ENCODE results near the gene OR10G7.

OR10G7 gene, protein sequence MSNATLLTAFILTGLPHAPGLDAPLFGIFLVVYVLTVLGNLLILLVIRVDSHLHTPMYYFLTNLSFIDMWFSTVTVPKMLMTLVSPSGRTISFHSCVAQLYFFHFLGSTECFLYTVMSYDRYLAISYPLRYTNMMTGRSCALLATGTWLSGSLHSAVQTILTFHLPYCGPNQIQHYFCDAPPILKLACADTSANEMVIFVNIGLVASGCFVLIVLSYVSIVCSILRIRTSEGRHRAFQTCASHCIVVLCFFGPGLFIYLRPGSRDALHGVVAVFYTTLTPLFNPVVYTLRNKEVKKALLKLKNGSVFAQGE

DNA sequence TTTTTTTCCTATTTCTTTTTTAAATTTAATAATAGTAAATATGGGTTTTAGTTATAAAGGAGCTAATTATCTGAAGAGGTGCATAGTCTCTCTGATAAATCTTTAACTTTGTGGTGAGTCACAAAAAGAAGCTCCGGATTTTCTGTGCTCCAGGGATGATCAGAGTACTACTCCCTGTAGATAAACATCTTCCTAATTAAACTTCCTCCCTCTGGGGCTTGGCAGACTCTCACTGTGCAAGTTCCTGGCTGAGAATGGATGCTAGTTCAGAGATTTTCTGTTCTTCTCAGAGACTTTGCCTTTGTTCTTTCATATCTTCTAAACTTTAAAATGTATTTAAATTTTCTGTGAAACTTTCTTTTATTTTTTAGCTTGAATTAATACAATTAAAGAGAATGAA, at the start of gene OR10G7:
OR10G7 (minus strand) TSS at position 72 of the 400 bp plus-strand sequence. CDS start 2,324 bp downstream, outside the sequence.
- DNase-seq = no peak

DNA sequence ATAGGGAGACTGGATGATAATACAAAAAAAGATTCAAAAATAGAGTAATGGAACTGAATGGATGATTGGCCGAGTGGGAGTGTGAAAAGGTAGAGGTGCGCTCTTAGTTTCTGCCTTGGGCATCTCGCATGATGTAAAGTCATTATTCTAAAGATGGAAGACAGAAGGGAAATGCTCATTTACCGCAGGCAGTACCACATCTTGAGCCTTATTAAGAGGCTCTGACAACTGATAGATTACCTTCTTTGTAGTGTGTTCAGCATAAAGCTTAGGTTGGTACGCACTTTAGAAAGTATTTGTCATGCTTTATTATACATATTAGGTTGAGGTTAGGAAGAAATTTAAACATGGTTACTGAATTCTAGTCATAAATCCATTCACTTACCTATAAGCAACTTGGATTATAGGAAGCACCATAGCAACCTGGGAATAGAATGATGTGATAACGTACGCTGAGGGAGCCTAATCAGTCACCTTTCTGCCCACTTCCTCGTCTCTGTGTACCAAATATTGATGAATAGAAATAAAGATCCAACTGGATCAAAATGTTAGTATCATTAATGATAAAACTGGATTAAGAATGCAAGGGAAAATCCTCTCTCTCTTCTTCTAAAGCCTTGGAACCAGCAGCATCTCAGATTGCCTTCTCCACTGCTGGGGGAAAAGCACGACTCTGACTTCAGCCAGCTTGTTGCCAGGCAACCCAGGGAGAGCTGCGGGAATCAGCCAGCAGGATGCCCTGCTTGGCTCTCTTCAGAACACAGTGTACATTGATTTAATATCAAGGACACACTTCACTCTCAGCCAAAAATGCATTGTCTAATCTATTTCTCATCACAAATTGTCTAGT, 45.1 kb upstream of the OR10G7 start:
- DNase-seq = peak; percentile 3

DNA sequence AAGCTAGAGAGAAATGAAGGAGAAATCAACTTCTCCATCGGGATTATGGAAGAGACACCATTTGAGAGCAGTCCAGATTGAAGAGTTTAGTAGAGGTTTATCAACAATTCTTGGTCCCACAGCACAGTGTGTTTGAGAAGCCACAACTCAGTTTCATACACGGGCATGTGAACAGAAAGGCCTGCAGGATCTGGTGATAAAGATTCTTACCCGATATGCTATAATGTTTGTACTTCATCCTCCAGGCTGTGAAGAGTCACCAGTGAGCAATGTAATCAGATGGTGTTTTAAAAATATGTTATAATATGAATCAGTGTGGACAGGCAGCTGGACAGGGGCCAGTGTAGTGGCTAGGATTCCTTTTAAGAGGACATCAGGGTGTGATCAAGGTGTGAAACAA, 44.5 kb upstream of the OR10G7 start:
- DNase-seq = no peak

DNA sequence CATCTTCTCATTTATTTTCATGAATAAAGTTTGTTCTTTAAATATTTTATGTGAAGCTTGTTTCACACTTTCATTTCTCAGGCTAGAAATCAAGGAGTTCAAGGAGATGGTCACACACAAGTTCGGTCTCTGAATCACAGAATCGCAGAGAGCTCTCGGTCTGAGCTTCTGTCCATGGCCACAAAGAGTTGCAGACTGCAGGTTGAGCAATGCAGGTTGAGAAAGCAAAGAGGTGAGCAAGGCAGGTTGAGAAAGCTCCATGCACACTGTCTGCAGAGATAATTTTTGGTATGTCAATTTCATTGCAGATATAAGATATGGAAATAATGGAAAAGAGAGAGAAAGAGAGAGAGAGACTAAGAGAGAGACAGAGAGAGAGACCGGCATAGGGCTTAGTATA, 41.2 kb upstream of the OR10G7 start:
- no peak for DNase-seq

DNA sequence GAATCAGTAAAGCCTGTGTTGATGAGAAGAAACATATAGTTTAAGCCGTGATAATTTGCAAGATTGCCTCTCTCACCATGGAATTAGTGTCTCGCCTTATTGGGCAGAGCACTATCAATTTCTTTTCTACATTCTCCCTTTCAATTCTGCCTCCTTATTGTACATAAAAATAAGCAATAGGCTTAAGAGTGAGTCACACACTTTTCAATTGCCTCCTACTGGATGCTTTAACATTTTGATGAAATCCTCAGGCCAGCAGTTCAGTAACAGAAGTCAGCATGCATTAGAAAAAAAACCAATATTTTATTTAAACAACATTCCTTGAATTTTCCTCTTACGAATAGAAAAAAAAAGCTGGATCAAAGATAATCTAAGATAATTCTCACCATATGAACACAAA, 40.4 kb upstream of the OR10G7 start:
- DNase-seq = no peak

DNA sequence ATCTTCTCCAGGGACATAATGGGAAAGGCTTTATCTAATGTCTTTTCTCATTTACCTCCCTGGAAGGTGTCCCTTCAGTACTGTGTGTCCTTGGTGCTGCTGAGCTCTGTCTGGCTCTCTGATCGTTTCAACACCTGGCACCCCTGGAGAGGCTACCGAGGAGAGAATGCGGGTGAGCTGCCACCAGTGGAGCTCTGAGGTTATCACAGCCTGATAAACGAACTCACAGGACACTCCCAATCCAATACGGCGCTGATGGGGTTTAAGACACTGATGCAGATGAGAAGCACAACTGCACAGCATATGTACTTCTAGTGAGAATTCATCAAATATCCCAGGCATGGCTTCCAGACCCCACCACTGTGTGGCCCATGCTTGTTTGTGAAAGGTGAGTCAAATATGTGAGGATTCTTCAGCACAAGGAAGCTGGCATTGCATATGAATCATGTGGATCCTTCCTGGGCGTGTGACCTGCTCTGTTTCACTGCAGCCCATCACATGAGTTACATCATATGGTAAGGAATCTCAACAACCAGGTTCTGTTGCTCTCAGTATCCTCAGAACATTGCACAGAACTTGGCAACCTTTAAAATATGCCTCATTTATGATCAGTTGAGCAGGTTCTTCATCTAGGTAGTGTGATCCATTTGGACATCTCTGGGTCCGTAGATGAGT, 39.3 kb upstream of the OR10G7 start:
- DNase-seq = no peak

DNA sequence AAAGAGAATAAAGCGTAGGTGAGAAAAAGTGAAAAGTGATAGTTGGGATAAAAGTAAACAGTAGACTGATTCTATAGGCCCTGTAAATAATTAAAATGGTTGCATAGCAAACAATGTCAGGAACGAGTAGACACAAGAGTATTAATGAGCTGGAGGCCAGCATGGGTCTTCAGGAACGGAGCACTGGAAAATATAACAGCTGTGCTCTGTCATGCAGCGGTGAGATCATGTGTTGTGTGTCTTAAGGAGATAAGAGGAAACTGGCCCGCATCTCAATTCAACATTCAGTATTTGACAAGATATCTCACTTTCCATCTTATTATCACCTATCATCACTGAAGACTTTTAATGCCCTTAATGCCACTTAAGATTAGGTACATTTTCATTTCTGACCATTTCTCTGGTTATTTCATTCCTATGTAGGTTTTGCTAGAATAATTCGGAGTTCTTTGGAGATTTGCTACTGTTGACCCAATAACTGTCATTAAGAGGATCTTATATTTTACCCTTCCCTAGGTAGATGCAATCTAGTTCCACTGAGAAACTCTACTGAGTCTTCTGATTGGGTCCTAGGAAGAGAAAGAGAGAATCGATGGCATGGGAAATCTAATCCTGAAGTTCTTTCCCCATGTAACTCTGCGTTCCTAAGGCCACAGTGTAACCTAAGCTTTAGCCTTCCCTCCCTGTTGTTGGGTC, 38.7 kb upstream of the OR10G7 start:
- DNase-seq = no peak

DNA sequence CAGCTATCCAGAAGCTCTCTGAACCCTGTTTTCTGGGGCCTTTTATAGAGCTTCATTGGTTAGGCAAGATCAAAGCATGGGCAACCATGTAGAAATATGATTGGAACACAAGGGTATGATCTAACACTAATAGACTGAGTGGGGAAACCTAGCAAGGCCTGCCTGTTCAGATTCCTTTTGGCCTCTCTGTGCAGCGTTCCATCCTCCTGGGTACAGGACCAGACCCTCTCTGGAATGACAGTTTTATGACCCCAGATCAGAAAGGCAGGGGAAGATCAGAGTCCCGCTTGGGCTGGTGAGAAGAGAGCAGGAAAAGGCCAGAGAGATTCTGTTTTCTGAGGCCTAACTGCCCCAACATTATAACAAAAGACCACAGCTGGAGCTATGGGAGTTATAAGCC, 37.5 kb upstream of the OR10G7 start:
- DNase-seq = no peak

DNA sequence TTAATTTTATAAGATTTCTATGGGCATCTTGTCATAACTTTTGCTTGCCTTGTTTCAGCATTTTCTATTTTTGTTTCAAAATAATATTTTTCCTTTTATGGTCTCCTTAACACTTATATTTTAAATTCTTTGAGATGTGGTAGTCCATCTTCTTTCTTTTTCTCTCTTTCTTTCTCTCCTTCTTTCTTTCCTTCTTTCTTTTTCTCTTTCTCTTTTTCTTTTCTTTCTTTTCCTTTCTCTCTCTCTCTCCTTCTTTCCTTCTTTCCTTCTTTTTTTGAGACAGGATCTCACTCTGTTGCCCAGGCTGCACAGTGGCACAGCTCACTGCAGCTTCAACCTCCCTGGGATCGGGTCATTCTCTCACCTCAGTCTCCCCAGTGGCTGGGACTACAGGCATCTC, 36.1 kb upstream of the OR10G7 start:
- DNase-seq = no peak

DNA sequence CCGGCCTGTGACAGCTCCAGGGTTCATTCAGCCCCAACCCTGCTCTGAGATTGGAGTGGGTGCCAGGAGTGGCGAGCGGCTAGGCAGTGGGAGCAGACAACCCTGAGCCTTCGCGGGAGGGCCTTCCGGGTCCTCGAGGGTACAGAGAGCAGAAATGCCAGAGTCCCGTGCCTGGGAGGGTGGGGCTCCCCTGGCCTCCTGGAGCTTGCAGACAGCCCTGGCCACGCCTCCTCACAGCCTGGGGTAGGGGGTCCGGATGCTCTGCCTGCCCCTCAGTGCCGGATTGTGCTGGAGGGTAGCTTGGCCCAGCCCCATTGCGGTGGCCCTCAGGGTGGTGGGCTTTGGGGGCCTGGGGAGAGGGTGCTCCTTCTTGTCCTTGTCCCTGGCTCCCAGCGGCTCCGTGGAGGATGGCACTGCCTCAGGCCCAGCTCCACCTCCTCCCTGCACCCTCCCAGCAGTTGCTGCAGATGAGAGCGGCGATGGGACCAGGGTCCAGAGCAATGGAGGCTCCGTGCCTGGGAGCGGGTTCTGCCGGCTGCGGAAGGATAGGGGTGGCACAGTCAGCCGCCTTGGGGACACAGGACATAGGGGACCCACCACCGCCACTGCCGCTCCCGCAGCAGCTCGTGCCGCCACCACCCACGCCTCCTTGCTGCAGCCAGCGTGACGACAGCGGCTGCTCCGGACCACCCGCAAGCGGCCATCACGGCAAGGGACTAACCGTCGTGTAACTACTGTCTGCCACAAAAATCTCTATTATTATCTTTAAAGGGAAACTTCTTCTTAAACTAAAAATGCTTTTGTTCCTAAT, 34.9 kb upstream of the OR10G7 start:
- no peak for DNase-seq

DNA sequence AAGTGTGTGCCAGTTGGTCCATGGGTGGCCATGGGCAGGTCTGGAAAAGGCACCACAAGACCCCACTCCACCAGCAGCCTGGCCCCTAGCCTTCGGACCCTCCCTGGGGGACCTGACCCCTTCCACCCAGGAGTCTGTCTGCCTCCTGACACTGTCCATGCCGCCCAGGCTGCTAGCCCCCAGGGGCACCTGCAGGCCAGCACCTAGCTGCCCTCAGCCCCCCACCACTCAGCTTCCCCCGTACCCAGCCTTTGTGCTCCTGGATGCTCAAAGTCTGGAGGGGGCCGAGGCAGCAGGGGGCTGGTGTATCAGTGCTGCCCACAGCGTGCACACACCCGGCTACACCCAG, 34.3 kb upstream of the OR10G7 start:
- DNase-seq = no peak

DNA sequence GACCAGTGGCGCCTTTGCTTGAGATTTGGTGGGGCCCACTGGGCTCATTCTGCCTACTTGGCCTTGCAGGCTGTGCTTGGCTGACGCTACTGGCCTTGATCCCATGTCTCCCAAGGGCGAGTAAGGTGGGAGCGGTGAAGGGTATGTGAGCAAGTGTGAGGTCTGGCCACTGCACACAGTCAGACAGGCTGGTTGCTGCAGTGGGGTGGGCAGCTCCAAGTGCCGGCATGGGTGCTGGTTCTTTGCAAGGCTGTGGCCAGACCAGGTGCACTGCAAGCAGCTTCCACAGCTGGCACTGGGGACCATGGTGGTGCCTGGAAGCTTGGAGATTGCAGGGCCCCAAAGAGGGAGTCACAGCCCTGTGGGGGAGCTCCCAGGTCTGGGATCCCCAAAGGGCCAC, 33.4 kb upstream of the OR10G7 start:
- no peak for DNase-seq

DNA sequence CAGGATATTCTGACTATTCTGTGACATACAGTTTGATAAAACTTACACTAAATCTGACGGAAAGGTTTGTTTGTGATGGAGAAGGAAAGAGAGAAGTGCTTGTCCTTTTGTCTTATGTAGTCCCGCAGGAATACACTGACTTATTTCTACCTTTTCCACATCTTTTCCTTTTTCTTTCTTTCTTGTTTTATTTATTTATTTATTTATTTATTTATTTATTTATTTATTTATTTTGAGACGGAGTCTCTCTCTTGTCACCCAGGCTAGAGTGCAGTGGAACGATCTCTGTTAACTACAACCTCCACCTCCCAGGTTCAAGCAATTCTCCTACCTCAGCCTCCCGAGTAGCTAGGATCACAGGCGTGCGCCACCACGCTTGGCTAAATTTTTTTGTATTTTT, 31.0 kb upstream of the OR10G7 start:
- no peak for DNase-seq

DNA sequence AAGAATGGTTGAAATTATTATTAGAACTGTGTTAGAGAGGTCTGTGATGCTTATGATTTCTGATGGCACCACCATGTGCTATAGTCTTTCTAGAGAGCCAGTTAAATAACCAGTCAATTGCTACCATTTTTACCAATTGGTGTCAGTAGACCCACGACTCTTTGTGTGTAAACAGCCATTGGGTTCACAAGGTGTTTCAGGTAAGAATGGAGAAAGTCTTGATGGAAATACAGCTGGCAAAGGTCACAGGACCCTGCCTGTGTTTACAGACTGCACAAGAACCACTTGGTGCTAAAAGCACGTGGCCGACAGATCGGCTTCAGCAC, 30.5 kb upstream of the OR10G7 start:
- peak; percentile 49 for DNase-seq

DNA sequence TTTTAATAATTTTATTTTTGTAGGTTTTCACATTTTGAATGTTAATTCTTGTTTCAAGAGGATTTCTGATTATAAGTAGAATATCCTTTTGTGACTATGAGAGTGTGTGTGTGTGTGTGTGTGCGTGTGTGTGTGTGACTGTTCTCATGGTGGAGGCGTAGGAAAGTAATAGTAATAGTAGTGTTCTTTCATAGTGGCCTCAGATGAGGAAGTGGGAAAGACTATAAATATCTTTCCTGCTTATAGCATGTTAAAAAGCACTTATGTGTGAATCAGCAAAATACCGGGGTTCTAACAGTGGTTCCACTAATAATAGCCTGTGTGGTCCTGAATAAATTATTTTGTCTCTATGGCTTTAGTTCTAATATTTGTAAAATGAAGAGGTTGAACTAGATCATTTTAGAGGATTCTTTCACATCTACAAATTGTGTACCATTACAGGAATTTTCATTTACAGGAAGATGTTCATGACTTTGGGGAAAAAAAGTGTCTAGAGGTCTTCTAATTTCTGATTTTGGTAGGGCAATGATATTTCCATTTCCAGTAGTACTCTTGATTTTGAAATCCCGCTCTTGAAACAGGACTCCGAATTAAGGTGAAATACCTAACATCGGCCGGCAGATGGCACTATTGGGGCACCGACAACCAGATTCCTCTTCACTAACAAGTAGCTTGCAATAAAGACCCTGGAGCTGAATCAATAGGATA, 29.9 kb upstream of the OR10G7 start:
- no peak for DNase-seq

DNA sequence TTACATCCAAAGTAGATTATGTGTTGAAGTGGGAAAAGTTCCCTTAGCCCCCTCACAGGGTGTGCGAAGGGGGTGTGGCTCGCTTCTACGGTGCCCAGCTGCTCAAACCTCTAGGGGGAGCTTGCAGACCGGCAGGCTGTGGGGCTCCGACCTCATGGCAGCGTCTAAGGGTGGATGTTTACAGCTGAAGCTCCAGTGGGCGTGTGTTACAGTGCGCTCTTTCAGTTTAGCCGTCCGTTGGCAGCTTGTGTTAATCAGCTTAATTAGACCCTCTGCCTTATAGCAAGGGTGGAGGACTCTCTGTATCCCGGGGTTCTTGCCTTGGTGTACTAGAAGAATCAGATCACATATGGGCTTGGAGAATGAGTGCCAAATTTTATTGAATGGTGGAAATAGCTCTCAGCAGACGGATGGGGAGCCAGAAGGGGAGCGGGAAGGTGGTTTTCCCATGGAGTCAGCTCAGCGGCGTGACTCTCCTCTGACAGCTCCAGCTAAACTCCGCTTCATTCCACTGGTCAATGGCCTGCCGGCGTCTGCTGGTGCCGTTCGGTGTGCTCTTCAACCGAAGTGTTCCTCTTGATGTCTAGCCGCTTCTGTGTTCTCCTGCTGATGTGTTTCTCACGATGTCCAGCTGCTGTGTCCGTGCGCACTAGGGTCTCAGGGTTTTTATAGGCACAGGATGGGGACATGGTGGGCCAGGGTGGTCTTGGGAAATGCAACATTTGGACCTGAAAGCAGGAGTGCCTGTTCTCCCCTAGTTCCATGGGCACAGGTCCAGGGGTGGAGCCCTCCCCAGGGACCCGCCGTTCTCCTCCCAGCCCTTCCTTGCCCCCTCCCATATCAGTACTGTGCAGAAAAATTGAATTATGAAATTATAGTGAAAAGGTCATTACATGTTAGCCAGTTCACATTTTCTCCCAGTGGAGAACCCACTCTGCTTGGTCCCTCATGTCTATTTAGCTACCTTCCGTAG, 28.6 kb upstream of the OR10G7 start:
- DNase-seq = peak; percentile 32

DNA sequence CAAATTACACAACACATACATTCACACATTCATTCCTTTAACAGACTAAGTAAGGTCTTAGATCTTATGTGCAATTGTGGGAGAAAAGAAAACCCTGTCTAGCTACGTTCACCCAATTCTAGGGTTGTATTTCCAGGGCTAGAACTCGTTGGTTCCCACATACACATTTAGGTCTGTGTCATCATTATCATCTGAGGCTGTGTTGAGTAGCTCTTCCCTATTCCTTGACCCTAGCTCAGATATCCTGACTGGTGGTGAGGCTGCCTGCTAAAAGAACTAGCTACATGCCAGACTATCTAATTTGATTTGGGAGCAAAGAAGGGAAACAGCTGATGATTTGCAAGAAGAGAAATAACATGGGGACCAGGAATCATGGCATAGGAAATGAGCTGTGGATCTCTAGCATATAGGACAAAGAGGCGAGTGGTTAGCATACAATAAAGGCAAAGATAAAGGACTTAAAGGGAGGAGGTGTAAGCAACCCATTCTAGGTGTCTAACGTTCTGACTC, 27.5 kb upstream of the OR10G7 start:
- no peak for DNase-seq

DNA sequence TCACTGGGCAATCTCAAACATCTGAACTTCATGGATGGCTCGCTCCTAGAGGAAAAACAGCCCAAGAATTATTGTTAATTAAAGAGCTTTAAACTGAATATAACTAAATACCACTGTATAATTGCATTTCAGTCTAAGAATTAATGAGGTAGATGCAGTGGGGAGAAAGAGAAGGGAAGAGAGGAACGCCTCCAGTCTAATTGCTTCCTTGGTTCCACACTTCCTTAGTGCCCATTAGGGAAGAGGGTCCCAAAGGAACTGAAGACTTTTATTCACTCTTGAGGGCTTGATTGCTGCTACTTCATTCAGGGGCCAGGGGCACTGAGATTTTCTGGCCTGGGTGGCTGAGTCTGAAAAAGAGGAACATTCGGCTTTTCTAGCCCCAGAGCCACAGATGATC, 11.8 kb upstream of the OR10G7 start:
- no peak for DNase-seq

DNA sequence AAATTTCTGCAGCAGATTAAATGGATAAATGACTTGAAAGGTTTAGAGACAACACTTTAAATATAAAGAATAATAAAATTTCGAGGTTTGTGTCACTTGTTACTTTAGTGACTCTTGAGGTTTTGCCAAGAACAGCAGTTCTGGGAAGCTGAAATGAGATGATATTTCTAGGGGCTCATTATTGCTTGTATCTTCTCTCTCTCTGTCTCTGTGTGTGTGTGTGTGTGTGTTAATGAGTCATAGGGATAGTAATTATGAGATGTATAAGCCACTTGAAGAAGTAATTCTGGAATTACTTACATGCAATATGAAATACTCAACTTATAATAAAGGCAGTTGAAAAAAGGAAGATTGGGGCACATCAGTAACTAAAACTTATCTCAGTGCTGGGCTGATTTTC, 9.6 kb upstream of the OR10G7 start:
- no peak for DNase-seq

DNA sequence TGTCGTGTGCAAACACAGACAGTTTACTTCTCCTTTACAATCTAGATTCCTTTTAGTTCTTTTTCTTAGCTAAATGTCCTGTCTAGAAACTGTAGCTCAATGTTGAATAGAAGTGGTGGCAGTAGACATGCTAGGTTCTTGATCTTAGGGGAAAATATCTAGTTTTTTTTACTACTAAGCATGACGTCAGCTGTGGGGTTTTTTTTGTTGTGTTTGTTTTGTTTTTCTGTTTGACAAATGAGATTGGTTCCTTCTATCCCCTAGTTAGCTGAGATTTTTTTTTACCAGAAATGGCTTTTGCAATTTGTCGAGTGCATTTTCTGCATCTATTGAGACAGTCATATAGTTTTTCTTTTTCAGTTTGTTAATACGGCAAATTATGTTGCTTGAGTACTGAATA, 2.3 kb upstream of the OR10G7 start:
- DNase-seq = no peak

DNA sequence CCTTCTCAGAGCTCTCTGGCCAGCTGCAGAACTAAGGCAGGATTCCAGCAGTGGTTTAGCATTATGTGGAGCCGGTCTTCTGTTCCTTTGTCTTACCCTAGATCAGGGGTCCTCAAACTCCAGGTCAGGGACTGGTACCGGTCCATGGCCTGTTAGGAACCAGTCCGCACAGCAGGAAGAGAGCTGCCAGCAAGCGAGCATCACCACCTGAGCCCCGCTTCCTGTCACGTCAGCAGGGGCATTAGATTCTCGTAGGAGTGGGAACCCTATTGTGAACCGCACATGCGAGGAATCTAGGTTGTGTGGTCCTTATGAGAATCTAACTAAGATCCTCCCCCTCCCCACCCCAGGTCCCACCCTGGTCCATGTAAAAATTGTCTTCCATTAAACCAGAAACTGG, 1.6 kb downstream of the OR10G7 start:
- DNase-seq = no peak

Data from NCI-H2227 treated with DMSO at 0.1 percent for 48 hours (cell line).